GM12864 (cell line): Measurements from ENCODE around the gene C1orf185.
"Not testable (repeated sequence)": the region's sequence is repeated elsewhere in the genome, so short reads cannot be mapped to it uniquely, and the experiment has no call there.

Experiments used
- DNase-seq: peaks from one replicate; pipeline ENCODE4 v3.0.0-alpha.2; 2011; ENCODE audit warnings: low read depth
- H3K4me3 ChIP-seq: 2 replicates; pipeline ENCODE4 v1.5.1; 2011; ENCODE audit warnings: mild to moderate bottlenecking, low read depth, low read length, control low read depth
- CTCF ChIP-seq: IDR thresholded peaks from 2 replicates; pipeline ENCODE4 v1.5.1; 2011; ENCODE audit warnings: low read depth, mild to moderate bottlenecking, moderate library complexity, low read length, control low read depth, inconsistent platforms; ENCODE audit errors: missing control alignments

Gene C1orf185

GRCh38 chr1:51131185-51131584 lies 29.2 kb downstream of the C1orf185 start:
- no peak for TF ChIP-seq CTCF
- DNase-seq: peak; percentile 4
- H3K4me3 ChIP-seq: no peak overlapping the region

GRCh38 chr1:51133045-51133444 lies 31.0 kb downstream of the C1orf185 start:
- H3K4me3 ChIP-seq: no peak overlapping the region
- no peak for DNase-seq

GRCh38 chr1:51137696-51138095 lies 35.7 kb downstream of the C1orf185 start:
- not testable (repeated sequence) for H3K4me3 ChIP-seq

More at GRCh38 chr1:51133045-51133444, 31.0 kb downstream of the C1orf185 start:
- TF ChIP-seq CTCF: no peak

GRCh38 chr1:51139474-51139873 lies 37.4 kb downstream of the C1orf185 start:
- no peak overlapping the region for H3K4me3 ChIP-seq
- TF ChIP-seq CTCF: no peak
- DNase-seq: no peak

More at GRCh38 chr1:51137696-51138095, 35.7 kb downstream of the C1orf185 start:
- not testable (repeated sequence) for DNase-seq

- no peak overlapping the region for H3K4me3 ChIP-seq
- DNase-seq: no peak
- no peak for TF ChIP-seq CTCF
Observed at GRCh38 chr1:51147394-51147793, 45.4 kb downstream of the C1orf185 start.

- no peak for TF ChIP-seq CTCF
- H3K4me3 ChIP-seq: no peak overlapping the region
- no peak for DNase-seq
Observed at GRCh38 chr1:51154776-51155175, 52.7 kb downstream of the C1orf185 start.

- TF ChIP-seq CTCF: no peak
Observed at GRCh38 chr1:51156752-51157151, 54.7 kb downstream of the C1orf185 start.

More at GRCh38 chr1:51156752-51157151, 54.7 kb downstream of the C1orf185 start:
- DNase-seq: no peak
- no peak overlapping the region for H3K4me3 ChIP-seq
